GM10266 (cell line): ENCODE measurements around the gene ORAI3.

Experiments used
- DNase-seq: peaks from one replicate; pipeline ENCODE4 v3.0.0; 2012; ENCODE audit errors: extremely low spot score
- TF ChIP-seq, protein P1 (sequence below): IDR thresholded peaks from 2 replicates; pipeline ENCODE4 v1.5.1; 2012; ENCODE audit warnings: mild to moderate bottlenecking, low read depth; ENCODE audit not compliant: control insufficient read depth, insufficient read depth; ENCODE audit errors: missing control alignments

The ORAI3 gene

DNA sequence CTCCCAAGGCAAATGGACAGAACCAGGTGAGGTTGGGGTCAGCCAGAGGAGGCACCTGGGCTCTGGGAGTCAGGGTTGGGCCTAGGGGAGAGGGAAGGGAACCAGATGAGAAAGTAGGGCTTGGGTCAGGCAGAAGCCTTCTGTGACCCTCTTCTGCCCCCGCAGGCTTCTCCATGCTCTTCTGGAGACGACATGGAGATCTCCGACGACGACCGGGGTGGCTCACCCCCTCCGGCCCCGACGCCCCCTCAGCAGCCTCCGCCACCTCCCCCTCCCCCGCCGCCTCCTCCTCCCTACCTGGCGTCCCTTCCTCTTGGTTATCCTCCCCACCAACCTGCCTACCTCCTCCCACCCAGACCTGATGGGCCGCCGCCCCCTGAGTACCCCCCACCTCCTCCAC is 16.6 kb downstream of the ORAI3 start:
- TF ChIP-seq, protein P1, sequence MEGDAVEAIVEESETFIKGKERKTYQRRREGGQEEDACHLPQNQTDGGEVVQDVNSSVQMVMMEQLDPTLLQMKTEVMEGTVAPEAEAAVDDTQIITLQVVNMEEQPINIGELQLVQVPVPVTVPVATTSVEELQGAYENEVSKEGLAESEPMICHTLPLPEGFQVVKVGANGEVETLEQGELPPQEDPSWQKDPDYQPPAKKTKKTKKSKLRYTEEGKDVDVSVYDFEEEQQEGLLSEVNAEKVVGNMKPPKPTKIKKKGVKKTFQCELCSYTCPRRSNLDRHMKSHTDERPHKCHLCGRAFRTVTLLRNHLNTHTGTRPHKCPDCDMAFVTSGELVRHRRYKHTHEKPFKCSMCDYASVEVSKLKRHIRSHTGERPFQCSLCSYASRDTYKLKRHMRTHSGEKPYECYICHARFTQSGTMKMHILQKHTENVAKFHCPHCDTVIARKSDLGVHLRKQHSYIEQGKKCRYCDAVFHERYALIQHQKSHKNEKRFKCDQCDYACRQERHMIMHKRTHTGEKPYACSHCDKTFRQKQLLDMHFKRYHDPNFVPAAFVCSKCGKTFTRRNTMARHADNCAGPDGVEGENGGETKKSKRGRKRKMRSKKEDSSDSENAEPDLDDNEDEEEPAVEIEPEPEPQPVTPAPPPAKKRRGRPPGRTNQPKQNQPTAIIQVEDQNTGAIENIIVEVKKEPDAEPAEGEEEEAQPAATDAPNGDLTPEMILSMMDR = no peak

DNA sequence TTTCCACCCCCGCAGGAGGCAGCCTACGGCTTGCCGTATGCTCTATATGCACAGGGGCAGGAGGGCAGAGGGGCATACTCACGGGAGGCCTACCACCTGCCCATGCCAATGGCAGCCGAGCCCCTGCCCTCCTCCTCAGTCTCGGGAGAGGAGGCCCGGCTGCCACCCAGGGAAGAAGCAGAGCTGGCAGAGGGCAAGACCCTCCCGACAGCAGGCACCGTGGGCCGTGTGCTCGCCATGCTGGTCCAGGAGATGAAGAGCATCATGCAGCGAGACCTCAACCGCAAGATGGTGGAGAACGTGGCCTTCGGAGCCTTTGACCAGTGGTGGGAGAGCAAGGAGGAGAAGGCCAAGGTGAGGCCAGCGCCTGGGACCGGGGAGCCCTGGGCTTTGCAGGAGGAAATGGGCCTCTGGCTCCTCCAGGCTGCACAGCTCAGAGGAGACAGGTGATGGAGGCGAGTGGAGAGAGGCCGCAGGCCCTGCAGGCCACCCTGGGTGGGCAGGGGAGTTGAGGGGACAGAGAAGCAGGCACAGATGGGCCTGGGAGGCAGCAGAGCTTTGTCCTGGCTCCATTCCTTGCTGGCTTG is 17.3 kb downstream of the ORAI3 start:
- no peak for DNase-seq
- TF ChIP-seq, protein P1 = no peak

More for the DNA sequence above, 16.6 kb downstream of the ORAI3 start:
- DNase-seq = no peak

DNA sequence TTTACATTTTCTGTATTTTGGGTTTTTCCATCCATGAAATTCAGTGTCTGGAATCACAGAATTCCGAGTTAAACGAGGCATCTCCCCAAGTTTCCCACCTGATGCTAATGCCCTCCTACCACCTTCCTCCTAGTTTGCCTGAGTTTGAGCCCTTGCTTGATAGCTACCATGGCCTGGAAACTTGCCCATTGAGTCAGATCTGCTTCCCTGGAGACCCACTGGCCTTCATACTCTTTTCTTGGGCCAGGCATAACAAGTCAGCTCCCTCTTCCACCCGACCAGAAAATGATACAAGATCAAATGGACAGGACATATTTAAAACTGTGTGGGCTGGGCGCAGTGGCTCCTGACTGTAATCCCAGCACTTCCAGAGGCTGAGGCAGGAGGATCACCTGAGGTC is 18.9 kb downstream of the ORAI3 start:
- DNase-seq = no peak
- TF ChIP-seq, protein P1 = no peak

DNA sequence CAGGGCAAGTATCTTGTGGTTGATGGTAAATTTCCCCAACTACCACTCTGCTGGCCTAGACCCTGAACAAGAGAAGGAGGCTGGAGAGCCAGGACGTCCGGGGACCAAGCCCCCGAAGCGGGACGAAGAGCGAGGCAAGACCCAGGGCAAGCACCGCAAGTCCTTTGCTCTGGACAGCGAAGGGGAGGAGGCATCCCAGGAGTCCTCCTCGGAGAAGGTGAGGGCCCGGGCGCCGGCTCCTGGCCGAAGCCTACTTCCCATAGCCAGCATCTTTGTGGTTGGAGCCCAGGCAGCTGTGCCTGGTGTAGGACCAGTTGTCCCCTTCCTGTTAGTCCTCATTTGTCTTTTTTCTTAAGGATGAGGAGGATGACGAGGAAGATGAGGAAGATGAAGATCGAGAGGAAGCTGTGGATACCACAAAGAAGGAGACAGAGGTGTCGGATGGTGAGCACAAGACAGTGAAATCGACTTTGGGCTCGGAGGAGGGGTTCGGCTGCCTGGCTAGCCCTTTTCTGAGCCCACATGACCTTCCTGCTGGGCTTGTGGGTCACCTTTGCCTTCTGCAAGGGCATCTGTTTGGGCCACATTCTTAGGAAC is 20.5 kb downstream of the ORAI3 start:
- no peak for DNase-seq
- TF ChIP-seq, protein P1 = no peak

DNA sequence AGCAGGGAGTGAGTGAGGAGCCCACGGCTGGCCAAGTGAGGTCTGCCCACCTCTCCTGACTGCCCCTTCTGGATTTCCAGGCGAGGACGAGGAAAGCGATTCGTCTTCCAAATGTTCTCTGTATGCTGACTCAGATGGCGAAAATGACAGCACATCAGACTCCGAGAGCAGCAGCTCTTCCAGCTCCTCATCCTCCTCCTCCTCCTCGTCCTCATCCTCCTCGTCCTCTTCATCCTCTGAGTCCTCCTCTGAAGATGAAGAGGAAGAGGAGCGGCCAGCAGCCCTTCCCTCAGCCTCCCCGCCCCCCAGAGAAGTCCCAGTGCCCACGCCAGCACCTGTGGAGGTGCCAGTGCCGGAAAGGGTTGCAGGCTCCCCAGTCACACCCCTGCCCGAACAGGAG is 22.4 kb downstream of the ORAI3 start:
- DNase-seq = no peak
- TF ChIP-seq, protein P1 = no peak

DNA sequence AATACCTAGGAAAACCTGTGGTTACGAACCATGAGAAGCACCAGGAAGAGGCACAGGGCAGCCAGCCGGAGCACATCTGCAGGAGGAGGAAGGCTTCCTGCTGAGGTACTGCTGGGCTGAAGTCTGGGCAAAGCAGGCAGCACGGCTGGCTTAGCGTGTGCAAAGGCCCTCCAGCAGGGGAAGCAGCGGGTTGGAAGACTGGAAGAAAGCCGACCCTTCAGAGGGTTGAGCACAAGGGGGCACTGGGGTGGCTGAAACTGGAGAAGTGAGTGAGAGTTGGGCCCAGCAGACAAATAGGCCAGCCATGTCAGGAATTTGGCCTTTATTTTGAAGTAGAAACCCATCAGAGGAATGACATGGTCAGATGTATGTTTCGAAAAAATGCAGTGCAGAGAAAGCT is 24.0 kb downstream of the ORAI3 start:
- DNase-seq = no peak
- TF ChIP-seq, protein P1 = no peak

DNA sequence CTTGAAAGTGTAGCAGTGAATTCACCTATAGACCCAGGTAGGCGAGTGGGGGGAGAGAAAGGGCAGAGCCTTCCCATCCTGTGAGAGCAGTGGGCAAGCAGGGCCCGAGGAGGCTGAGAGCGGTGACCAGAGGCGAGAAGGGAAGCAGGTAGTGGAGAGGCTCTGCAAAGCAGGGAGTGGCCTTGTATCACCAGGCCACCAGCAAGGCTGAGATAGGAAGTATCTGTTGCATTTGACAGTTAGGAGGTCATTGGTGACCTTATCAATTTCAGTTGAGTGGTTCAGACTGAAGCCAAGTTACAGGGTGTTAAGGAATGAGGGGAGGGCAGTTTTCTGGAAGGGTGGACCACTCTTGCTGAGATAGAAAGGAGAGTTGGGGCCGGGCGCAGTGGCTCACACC is 25.5 kb downstream of the ORAI3 start:
- DNase-seq = no peak
- TF ChIP-seq, protein P1 = no peak
